ENCODE results near the gene CRABP2.

Gene CRABP2

DNA sequence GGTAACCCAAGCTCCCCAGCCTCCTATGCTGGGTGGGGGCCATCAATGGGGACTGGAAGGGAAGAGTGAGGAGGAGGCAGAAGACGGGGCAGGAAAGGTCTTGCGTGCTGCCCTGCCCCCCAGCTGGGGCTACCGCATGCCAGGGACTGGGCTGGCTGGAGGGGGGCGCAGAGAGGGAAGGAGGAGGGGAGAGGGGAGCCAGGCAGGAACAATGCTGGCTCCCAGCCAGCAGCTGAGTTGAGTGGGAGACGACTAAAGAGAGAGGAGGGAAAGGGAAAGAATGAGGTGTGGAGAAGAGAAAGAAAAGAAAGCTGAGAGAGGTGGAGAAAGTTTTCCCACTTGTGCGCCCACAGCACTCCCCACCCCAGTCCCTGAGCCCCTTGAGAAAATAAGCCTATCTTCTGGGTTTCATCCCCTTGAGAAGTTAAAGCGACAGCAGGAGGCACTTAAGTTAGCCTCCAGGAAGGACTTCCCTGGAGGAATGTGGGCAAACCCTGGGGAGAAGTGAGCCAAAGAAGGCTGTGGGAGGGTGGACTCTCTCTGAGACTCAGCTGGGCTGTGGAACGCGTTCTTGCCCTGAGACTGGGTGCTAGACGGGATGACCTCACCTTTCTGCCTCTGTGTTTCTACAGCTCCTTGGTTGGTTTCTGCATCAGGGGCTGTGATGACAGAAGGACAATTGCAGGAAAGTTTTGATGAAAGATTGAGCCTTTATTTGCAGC, 15.3 kb downstream of the CRABP2 start:
- no peak for DNase-seq (ENCODE audit: low read depth)

GRCh38 chr1:156689035-156689952, 16.1 kb downstream of the CRABP2 start:
- DNase-seq (ENCODE audit: low read depth) = peak; percentile 55

GRCh38 chr1:156684227-156684782, 21.1 kb downstream of the CRABP2 start:
- DNase-seq (ENCODE audit: low read depth) = no peak

DNA sequence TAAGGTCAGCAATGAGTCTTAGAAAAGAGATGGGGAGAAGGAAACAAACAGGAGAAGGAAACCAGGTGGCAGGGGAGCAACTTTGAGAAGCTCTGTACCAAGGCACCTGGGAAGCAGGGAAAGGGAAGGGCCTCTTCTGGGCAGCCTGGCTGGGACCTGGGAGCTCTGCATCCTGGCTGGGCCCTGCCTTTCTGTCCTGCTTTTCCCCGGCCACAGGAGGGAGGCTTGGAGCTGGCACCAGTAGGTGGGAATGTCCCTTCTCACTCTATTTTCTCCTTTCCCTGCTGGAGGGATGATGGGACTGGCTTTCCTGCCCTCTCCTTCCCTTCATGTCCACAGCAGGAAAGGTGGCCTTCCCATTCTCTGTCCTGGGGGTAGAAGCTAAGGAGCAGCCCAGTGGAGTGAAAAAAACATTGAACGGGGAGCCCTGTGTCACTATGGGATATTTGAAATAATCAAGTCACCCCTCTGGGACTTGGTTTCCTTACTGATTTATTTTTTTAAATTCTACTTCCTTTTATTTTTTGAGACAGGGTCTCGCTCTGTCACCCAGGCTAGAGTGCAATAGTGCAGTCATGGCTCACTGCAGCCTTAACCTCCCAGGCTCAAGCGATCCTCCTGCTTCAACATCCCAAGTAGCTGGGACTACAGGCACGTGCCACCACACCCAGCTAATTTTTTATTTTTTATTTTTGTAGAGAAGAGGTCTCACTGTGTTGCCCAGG, 23.1 kb downstream of the CRABP2 start:
- no peak for DNase-seq (ENCODE audit: low read depth)

DNA sequence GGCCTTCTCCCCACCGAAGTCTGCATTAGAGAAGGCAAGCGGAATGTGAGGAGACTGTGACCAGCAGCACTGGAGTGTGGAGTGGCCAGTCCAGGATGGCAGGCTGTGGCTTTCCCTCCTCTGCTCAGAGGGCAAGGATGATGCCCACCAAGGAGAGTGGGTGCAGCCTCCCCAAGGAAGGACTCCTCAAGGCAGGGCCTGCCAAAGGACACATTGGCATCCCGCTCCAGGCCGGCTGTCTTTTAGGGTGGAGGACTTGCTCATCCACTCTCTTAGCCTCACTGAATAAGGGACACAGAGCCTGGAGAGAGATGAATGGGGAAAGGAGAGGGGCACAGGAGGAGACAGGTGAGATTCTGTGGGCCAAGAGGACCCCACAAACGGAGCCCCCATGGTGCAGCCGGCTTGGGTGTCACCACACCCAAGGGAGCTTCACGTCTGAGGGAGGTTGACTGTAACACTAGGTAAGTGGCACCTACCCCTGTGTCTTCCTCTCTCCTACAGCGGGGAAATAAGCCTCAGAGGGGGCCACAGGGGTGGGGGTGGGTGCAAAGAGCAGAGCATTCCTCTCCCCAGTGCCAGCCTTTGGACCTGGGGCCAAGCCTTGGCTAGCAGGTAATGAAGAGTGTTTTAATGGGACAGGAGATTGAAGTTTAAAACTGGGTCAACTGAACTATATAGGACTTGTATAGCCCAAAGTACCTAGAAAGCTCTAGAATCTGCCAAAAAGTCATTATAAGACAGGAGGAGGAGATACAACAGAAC, 24.0 kb downstream of the CRABP2 start:
- DNase-seq (ENCODE audit: low read depth) = no peak

DNA sequence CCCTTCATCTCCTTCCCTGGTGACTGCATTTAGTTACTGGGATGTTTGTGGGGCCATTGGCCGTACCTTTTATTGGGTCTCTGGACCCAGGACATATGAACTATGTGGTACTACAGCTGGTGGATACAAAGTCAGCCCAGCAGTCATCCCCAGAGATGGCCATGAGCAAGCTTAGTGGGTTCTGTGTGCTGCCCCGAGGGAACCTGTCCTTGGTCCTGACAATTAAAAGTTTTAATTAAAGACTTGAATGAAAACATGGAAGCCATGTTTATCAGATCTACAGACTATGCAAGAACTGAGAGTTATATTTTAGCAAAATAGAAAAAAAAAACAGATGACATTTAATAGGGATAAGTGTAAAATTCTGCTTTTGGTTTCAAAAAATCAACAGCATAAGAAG, 25.3 kb downstream of the CRABP2 start:
- no peak for DNase-seq (ENCODE audit: low read depth)

DNA sequence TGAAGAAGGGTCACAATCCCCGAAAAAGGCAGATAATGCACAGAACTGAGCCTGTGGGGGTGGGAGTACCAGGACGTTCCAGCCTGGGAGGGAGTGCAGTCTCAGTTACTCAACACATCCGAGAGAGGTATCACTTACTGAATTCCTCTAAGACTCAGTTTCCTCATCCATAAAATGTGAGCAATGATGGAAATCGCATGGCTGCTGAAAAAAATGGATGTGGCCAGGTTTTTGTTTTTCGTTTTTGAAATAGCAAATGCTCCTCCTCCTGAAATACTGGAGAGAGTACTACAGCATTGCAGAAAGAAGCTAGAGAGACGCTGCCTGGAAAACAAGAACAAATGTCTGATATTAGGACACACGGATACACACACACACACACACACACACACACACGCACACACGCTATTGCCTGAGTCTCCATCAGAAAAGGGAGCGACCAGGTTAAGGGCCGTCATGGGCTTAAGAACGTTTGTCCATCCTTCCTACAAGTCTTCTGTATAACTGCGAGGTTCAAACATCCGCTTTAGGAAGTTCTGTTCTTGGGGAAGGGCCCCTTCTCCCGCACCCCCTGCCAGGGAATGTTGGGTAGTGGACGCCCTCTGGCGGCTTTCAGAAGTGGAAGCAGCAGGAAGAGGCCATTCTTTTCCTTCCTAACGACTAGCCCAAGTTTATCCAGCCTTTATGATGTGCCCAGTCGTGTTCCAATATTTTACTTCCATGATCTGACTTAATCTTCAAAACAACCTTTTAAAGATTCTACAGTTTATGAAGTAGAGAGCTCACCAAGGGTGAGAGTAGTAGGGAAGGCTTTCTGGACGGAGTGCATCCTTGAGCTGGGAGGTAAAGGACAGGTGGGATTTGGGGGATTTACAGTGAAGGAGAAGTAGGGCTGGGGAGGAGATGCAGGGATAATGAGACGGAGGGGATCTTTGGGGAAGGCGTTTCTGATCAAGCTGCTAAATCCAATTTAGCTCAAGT, 27.5 kb downstream of the CRABP2 start:
- no peak for DNase-seq (ENCODE audit: low read depth)

GRCh38 chr1:156676820-156677615, 28.4 kb downstream of the CRABP2 start, which contains the start of gene NES:
TSS of gene NES (minus strand) at chr1:156677407. CDS start at chr1:156677264, 143 bp downstream.
- DNase-seq (ENCODE audit: low read depth) = no peak

- DNase-seq (ENCODE audit: low read depth) = no peak
Observed at GRCh38 chr1:156676114-156676819, 29.1 kb downstream of the CRABP2 start.

- DNase-seq (ENCODE audit: low read depth) = no peak
Observed at GRCh38 chr1:156675210-156676113, 29.9 kb downstream of the CRABP2 start.

GRCh38 chr1:156673387-156674121, 31.8 kb downstream of the CRABP2 start:
- DNase-seq (ENCODE audit: low read depth) = no peak

DNA sequence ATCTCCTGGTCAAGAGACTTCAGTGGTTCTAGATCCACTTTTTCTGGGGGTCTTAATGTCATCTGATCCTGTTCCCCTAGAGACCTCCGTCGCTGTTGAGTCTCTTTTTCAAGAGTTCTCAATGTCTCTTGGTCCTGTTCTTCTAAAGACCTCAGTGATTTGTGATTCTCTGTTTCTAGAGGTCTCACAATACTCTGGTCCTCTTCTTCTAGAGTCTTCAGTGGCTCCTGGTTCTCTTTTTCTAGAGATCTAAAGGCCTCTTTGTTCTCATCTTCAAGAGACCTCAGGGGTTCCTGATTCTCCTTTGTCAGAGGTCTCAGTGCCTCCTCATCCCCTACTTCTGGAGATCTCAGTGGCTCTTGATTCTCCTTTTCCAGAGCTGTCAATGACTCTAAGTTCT, 33.6 kb downstream of the CRABP2 start:
- no peak for DNase-seq (ENCODE audit: low read depth)

DNA sequence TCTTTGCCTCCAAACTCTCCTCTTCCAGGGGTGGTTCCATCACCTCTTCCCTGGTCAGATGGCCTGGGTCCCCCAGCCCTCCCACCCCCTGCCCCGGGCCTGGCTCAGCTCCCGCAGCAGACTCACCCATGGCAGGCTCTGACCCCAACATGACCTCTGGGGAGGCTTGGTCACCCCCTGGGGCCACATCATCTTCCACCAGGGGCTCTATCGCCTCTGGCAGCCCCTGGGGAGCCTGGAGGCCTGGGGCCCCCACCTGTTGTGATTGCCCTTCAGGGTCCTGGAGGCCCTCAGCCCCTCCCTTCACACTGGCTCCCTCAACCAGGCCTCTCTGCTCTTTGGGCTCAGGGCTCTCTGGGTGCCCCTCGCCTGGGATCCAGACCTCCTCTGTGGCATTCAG, 34.6 kb downstream of the CRABP2 start:
- DNase-seq (ENCODE audit: low read depth) = no peak

DNA sequence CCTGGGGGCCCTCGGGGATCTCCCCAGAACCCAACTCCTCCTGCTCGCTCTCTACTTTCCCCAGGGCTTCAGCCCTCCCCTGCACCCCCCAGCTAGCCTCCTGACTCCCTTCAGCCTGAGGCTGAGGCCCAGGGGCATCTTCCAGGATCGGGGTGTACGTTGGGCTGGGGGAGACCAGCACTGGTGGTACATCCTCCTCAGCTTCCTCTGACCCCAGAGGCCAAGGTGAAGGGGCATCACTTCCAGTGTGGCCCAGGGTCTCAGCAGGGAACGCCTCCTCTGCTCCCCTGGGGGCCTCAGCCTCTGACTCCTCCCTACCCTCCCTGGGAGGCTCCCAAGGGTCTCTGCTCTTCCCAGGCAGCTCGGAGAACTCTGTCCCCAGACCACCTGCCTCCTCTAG, 35.0 kb downstream of the CRABP2 start:
- DNase-seq (ENCODE audit: low read depth) = no peak

GRCh38 chr1:156669794-156670193, 35.6 kb downstream of the CRABP2 start:
- DNase-seq (ENCODE audit: low read depth) = no peak

GRCh38 chr1:156668801-156669637, 36.4 kb downstream of the CRABP2 start:
- no peak for DNase-seq (ENCODE audit: low read depth)
